Activated naive CD4-positive, alpha-beta T cell treated with Interleukin-2 at 50 U/mL for 16 hours (primary cell): ENCODE results near the gene TBPL1.
"Not testable (repeated sequence)": the region's sequence is repeated elsewhere in the genome, so short reads cannot be mapped to it uniquely, and the experiment has no call there.

Experiments used
- DNase-seq: peaks from one replicate; pipeline ENCODE4 v3.0.0-alpha.2; 2020

The TBPL1 gene

DNA sequence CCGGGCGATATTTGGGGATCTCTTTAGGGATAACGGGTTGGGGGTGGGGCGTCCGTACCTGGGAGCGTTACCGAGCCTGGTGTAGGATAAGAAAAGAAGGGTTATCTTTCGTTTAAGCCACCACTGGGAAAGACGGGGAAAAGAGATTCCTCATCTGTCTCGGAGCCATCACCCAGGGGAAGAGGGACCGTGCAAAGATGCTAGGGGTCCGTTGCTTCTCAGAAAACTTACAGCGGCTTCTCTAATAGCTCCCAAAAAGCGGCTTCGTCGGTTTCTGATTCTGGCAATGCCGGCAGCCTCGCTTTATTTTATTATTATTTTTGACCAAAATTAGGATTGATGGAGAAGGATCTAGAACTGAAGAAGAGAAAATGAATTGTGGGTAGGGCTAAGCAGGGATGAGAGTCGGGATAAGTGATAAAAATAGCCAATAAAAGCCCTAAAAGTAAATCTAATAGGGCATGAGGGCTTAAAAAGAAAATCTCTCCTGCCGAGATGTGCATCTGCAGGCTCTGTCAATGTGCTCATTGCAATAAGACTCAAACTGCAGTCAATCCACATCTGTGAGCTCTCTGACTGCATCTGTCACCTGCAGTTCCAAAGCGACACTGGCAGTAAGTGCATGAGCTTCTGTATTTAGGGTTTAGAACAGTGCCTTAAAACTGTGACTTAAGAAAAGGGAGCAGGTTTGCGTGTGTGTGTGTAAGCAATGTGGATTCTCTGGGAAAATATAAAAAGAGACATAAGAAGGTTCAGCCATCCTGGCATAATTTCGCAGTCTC, 801 bp downstream of the TBPL1 start:
- DNase-seq, result no peak

DNA sequence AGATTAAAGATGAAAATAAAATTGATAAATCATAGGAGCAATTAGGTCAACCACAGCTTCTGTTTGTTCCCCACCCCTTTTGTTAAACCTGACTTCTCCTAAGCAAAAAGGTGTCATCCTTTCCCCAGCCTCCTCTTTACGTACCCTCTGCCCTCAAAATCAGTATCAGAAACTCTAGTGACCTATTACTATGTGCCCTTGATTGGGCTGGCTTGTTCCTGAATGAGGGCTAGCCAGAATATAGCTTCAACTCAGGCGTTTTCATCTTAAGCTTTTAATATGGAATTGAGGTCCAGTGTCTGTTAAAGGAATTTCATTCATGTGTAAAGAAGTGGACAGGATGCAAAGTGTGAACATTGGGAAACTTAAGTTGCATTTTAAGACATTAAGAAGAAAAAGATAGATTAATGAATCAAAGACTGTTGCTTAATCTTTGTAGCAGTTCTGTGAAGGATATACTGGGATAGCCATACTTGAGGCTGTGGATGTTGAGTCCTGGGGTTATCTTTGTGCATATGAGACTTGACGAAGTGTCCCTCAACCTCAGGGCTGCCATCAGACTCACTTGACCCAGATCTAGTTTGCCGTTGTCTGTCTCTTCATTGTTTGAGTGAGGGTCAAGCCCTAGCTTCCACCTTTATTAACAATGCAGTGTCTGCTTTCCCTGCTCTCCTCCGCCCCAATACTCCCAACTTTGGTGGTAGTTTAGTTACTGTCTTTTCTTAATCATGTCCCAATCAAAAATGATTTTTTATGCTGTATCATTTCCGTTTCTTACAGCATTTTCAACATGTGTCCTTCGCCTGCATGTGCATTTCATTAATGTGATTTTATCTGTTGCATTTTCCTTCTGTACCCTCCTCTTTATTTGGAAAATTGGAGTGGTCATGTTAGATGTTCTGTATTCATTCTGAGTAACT, 1.9 kb downstream of the TBPL1 start:
- no peak for DNase-seq

DNA sequence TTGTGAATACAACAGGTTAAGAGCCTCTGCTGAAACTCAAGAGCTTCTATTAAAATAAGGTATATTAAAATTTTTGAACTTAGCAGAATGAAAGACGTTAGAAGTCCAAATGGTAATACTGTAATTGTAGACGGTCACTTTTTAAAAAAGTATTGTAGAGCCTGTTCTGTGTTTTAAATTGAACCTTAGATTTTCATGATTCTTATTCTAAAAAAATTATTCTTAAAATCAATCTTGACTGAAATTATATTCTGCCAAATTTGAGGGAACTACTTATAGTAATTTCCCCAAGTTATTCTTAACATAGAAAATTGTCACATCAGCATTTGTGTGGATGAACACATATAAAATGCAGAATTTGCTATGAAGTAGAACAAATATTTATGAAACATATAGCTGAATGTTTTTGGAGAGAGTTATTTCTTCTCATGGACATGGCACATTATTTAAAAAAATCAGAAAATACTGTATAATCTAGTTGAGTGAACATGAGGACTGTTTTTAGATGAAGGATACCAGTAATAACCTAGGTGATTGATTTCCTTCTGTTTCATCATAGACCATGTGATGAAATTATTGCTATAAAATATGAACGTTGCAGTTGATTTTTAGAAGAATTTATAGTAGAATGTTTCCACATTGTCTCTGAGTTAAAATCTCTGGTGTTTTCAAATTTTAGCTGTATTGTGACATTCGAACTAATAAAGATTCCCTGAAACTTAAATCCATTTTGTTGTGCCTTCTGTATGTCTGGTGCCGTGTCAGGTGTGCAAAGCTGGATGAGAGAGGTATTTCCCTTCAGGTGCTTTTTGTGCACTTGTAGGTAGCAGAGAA, 2.8 kb downstream of the TBPL1 start:
- no peak for DNase-seq

DNA sequence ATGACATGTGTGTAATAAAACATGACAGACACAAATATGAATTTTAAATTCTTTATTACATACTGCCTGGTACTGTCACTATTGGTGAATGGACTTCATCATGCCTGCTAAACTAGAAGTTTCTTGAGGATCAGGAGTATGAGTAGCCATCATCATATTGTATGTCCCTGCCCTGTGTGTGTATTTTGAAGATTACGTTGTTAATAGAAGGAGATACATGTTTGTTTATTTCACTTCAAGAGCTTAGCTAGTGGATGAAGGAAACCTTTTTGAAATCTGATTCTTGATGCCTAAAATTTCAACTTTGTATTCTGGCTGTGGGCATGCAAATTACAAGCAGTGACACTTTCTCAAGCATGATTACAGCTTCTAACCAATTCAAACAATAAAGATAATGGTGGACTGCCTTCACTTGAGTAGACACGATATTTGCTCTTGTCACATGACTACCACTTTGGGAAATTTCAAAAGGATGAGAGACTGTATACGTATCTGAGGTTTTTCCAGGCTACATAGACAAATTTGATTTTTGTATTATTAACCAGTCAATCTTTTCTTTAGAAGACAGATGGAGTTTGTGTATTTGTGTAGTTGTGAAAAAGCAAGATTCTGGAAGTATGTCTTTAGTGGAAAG, 3.5 kb downstream of the TBPL1 start:
- DNase-seq, result no peak

DNA sequence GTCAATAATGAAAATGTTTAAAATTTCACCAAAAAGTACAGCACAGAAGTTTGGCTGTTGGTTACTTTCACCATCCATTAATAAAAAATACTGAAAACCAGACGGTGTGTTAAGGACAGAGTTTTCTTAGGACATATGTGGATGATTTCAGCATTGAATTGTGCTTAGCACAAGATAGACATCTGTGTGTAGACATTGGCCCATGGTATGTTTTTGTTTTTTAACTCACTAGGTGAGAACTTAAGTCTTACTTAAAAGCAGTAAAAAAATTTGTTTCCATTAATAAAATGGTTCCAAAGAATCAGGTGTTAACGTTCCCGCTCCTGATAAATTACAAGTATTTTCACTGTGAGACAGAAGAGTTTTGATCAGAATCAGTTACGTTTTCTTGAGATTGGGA, 4.2 kb downstream of the TBPL1 start:
- no peak for DNase-seq

DNA sequence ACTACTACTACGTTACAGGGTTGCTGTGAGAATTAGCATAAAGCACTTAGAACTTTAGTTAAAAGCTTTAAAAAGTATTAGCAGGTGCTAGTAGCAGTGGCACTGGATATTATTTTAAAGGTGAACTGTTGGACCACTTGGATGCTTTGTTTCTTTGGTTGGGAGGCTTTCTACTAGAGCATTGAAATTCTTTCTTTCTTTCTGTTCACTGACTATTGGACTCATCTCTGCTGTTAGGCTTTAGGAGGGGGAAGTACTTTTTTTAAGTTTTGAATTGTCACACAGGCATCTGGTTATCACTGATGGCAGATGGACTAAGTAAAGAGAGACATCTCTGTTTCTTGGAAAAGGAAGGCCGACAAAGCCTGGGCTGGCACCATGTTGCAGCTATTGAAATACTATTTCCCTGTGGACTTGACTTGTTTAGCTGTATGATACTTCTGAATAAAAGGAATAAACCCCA, 4.8 kb downstream of the TBPL1 start:
- no peak for DNase-seq

DNA sequence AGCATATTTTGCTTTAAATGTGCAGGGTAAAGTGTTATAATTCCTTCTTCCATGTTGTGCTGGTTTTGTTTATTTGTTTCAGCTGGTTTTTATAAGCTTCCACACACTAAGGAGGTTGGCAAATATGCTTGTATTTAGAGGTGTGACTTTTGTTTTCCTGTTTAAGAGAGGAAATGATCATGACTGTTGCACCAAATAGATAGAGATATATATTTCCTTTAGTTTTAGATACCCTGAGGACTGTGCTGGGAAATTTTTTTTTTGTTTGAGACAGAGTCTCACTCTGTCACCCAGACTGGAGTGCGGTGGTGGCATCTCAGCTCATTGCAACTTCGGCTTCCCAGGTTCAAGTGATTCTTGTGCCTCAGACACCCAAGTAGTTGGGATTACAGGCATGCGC, 5.8 kb downstream of the TBPL1 start:
- DNase-seq, result no peak

DNA sequence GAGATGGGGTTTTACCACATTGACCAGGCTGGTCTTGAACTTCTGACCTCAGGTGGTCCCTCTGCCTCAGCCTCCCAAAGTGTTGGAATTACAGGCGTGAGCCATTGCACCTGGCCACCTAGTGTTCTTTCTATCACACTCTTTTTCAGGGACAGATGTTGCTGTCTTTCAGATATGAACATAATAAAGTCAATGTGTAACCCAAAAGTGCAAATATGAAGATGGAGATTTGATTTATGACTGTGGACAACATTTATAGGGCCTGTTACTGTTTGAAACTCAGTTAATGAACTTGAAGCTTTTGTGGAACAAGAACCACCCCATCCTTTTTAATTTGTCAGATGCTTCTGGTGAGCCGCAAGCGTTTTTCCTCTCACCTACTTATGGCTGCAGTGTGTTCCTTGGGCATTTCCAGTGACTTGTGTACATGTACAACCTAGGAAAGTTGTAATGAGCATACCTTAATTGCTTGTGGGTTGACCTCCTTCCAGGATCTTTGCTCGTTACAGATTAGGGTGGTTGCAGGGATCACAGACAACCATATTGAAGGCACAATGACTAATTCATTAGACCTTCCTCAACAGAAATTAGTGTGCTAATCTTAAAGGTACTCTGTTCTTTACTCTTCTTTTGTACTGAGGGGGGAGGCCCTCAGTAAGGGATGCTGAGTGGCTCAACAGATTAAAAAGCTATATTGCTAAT, 6.8 kb downstream of the TBPL1 start:
- DNase-seq, result no peak

DNA sequence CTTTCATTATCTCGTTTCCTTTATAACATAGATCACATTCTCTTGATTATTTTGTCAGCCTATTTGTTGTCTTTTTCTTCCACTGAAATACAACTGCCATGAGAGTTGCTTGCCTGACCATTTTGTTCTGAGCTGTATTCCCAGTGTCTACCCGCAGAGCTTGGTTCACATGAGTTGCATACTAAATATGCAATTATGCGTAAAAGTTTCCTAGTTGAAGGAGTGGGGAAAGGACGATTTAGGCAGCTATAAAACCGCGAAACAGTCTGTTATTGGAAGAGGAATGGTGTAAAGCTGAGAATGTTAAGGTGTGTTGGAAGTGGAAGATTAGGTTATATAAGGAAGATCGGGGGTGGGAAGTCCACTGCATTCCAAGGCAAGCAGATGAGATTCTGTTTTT, 8.8 kb downstream of the TBPL1 start:
- DNase-seq, result no peak

DNA sequence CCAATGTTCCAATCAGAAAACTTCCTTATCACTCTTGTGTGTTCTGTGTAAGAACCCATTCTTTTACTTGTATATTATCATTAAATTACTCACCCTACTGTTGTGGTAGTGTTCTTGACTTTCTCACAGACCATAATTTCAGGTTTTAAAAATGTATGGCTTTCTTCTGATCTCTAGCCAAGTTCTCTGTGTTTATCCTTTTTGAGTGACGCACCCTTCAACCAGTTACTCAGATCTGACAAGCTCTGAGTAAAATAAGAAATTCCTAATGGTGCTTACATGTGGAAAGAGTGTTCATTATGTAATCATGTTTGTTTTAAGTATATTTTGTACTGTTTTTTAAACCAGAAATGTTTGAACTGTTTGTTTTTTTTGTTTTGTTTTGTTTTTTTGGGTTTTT, 11.0 kb downstream of the TBPL1 start:
- no peak for DNase-seq

DNA sequence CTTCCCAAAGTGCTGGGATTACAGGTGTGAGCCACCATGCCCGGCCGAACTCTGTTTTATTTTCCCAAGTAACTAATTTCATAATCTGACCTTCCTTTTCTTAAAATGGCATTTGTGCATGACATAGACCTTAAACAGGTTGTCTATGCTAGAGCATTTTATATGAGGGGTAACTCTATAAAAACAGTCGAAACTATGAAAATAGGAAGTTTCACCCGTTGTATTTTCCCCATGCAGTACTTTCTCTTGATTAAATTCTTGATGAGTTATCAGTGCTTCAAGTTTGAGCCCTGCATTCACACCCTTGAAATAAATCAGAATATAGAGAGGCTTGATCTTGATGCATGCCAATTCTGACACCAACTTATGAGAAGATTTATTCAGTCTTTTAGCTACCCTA, 11.7 kb downstream of the TBPL1 start:
- DNase-seq, result no peak

DNA sequence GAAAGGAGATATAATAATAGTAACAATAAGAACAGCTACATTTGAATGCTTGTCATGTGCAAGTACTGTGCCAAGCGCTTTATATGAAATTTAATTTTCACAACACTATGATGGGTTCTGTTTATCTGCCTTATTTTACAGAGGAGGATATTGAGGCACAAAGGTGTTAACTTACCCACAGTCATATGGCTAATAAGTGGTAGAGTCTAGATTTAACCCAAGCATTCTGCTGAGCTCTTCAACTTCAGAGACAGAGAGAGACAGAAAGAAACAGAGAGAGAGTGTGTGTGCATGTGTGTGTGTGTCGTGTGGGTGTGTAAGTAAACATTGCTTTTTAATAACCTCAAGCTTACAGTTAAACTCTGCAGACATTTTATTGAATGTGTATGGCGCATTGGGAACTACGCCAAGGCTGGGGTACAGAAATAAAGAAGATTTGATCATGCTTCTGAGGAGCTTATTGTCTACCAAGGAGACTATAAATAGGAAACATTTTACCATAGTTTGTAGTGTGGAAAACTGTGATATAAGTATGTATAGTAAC, 12.9 kb downstream of the TBPL1 start:
- DNase-seq, result no peak

DNA sequence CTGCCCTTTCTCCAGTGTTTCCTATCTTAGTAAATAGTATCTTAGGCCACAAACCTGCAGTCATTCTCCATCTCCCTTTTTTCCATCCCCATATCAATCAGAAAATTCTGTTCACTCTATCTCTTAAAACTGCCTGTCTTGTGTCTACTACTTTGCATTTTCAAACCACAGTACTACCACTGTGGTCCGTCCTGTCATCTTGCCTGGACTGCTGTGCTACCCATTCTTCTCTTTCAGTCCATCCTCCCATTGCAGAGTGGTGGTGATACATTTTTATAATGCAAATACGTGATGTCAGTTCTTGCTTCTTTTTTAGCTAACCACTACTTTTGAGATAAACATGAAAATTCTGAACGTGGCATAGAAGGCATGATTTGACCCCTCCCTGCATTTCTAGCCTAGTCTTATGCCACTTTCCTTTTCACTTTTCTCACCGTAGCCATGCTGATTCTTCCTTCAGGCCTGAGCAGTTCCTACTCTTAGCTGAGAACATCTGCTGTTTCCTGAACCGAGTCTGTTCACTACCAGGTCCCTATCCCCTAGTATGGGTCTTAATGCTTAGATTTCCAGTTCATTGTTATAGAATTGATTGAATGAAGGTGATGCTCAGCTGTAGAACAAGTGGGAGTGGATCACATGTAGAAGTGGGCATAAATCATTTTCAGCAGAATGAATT, 13.8 kb downstream of the TBPL1 start:
- DNase-seq, result no peak

DNA sequence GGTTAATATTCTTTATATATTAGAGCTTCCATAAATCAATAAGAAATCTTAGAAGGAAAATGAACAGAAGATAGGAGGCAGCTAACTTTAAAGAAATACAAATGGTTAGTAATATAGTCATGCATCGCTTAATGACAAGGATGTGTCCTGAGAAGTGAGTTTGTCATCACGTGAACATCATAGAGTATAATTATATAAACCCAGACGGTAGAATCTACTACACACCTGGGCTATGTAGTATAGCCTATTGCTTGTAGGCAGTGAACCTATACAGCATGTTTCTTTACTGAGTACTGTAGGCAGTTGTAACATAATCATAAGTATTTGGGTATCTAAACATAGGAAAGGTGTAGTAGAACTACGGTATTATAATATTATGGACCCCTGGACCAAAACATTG, 14.3 kb downstream of the TBPL1 start:
- no peak for DNase-seq

DNA sequence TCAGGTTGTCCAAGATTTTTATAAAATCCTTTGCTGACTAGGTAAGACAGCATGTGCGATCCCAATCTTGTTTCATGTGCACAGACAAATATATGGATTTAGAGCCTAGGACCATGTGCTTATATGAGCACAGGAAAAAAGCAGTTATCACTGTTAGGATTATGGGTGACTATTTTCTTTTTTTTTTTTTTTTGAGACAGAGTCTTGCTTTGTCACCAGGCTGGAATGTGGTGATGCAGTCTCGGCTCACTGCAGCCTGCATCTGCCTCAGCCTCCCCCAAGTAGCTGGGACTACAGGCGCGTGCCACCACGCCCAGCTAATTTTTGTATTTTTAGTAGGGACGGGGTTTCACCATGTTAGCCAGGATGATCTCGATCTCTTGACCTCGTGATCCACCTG, 14.8 kb downstream of the TBPL1 start:
- not testable (repeated sequence) for DNase-seq

DNA sequence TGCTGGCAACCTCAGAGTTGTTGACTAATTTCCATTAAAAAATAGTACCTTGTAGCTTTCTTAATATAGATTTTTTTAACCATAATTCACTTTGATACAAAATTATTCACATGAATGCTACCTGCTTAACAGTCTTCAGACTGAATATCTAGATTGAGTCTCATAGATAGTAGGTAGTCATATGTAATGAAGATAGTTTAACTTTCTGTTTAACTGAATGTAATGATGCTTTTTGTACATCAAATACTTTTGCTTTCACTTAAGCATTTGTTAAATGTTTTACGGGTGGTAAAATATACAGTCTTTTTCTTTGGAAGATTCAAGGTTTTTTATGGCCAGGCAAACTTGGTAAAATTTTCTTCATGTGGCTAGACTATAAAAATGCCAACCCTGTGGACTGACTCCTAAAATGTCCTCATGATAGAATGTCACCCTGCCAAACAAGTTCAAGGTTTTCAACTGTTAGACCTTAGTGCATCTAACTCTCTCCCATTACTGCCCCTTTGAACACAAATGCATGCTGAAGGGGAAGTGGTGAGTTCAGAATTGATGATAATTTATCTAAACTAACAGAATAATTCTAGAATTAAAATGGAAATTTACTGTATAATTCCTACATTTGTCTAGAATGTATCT, 16.4 kb downstream of the TBPL1 start:
- no peak for DNase-seq

DNA sequence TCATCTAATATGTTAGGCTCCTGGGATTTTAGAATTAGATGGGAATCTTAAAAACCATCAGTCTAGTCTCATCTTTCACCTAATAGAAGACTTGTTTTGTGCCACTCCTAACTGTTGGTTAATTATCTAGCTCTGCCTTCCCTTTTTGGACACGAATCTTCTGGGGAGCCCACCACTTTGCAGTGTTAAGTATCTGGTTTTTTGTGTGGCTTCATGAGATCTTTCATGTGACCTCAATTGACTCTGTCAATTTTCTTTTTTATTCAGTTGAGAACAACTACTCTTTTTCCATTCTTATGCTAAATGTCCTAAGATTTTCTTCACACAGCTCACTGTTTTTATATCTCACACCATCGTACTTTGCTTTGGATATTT, 16.9 kb downstream of the TBPL1 start:
- no peak for DNase-seq

DNA sequence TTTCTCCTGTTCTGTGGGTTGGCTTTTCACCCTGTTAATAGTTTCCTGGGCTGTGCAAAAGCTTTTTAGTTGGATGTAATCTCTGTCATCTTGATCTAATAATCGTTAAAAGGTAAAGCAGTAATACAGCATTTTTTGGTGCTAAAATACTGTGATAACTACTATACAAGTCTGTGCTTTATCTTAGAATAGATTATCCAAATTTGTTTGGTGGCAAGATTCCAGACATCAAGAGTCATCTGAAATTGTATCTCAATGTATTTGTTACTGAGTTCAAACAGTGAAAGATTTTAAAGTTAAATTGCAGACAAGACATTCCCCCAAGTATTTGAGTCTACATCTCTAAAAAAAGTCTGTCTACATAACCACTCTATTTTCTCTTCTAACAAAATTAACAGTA, 18.8 kb downstream of the TBPL1 start:
- no peak for DNase-seq

DNA sequence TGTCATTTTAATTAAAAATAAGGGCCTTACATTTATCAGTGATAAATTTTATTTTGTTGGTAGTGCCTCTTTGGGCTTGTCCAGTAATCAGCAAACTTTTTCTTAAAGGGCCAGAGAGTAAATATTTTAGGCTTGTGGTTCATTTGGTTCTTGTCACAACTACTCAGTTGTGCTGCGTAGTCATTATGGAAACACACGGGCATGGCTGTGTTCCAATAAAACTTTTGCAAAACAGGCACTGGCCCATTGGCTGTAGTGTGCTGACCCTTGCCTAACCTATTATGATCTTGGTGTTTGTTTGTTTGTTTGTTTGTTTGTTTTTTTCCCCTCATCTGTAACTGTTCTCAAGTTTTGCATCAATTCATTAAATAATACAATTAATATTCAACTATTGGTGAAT, 19.4 kb downstream of the TBPL1 start:
- no peak for DNase-seq

DNA sequence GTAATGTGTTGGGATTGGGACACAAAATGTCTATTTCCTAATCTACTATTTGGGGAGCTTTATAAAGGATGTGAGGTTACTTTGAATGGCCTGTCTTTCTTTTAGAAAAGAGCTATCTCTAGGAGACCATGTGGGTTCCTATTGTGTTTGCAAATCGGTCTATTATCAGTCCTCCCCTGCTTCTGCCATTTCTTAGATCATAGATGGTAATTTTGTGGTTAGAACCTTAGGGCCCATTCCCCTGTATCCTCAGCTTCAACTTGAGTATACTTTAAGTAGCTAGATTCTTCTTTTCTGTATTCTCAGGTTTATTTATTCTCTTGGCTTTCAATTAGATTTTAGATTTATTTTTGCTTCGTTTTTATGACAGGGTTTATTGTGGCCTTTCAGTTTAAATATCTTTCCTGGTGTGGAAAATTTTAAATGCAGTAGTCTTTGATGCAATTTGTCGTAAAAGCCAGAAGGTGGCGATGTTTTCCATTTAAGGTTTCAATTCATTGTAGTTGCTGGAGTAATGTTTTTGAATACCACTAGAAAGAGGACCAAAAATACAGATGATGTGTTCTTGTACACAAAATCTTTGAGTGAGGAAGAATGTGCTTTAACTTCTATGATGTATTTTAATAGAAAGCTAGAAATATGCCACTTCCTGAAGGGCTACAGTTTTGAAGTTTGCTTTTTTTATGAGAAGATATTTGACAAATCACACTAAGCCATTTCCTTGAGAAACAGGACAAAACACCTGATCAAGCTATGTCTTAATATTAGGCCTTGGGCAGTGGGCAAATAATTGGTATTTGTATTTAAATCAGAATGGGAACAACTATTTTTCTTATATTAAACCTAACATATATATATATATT, 20.3 kb downstream of the TBPL1 start:
- no peak for DNase-seq
